Trophoblast cell (in vitro differentiated cells and primary cell): ENCODE results near the gene PFN4.
A peak's percentile ranks its signal among the peaks of the same experiment; 100 is the strongest.

ENCODE experiments used
- DNase-seq, 2 donors: peaks; one replicate each; pipeline ENCODE4 v3.0.0-alpha.2; 2016
- H2AFZ ChIP-seq: 2 replicates; pipeline ENCODE4 v1.6.1; 2013; ENCODE audit warnings: low read length, moderate library complexity, mild to moderate bottlenecking; ENCODE audit not compliant: insufficient read depth, poor library complexity
- H2AK5ac ChIP-seq: 2 replicates; pipeline ENCODE4 v1.6.1; 2013; ENCODE audit warnings: mild to moderate bottlenecking, low read length
- H2BK120ac ChIP-seq: 2 replicates; pipeline ENCODE4 v1.6.1; 2013; ENCODE audit warnings: low read length, mild to moderate bottlenecking, moderate library complexity; ENCODE audit not compliant: insufficient read depth, poor library complexity
- H2BK12ac ChIP-seq: 2 replicates; pipeline ENCODE4 v1.6.1; 2013; ENCODE audit warnings: mild to moderate bottlenecking, low read length, moderate library complexity
- H2BK5ac ChIP-seq: 2 replicates; pipeline ENCODE4 v1.6.1; 2013; ENCODE audit warnings: low read length, low read depth, moderate library complexity, mild to moderate bottlenecking; ENCODE audit not compliant: poor library complexity
- H3K14ac ChIP-seq: 2 replicates; pipeline ENCODE4 v1.6.1; 2013; ENCODE audit warnings: mild to moderate bottlenecking, low read length
- H3K18ac ChIP-seq: 2 replicates; pipeline ENCODE4 v1.6.1; 2013; ENCODE audit warnings: mild to moderate bottlenecking, low read length
- H3K23ac ChIP-seq: 2 replicates; pipeline ENCODE4 v1.6.1; 2013; ENCODE audit warnings: low read length
- H3K27ac ChIP-seq: 2 replicates; pipeline ENCODE4 v1.5.1; 2013; ENCODE audit warnings: low read depth, mild to moderate bottlenecking, inconsistent platforms, low read length, moderate library complexity
- H3K27me3 ChIP-seq: 2 replicates; pipeline ENCODE4 v1.6.1; 2013; ENCODE audit warnings: inconsistent platforms, mild to moderate bottlenecking, low read length, moderate library complexity; ENCODE audit not compliant: insufficient read depth
- H3K36me3 ChIP-seq, 2 experiments: 1 replicate in 1 of 2; 2 replicates in 1 of 2; pipeline ENCODE4 v1.6.1; 2013; ENCODE audit warnings: low read length in 2 of 2, mild to moderate bottlenecking in 2 of 2, moderate library complexity in 1 of 2; ENCODE audit not compliant: insufficient read depth in 2 of 2, control insufficient read depth in 1 of 2
- H3K4ac ChIP-seq: 2 replicates; pipeline ENCODE4 v1.6.1; 2013; ENCODE audit warnings: low read depth, mild to moderate bottlenecking, low read length, moderate library complexity
- H3K4me1 ChIP-seq, 2 experiments: 1 replicate in 1 of 2; 2 replicates in 1 of 2; pipeline ENCODE4 v1.6.1; 2013; ENCODE audit warnings: low read length in 2 of 2, mild to moderate bottlenecking in 2 of 2, moderate library complexity in 1 of 2; ENCODE audit not compliant: insufficient read depth in 2 of 2, control insufficient read depth in 1 of 2
- H3K4me2 ChIP-seq: 2 replicates; pipeline ENCODE4 v1.6.1; 2013; ENCODE audit warnings: inconsistent platforms, mild to moderate bottlenecking, low read length, moderate library complexity
- H3K4me3 ChIP-seq: 2 replicates; pipeline ENCODE4 v1.5.1; 2013; ENCODE audit warnings: mild to moderate bottlenecking, low read depth, low read length, inconsistent platforms
- H3K79me1 ChIP-seq: one replicate; pipeline ENCODE4 v1.6.1; 2013; ENCODE audit warnings: low read length
- H3K79me2 ChIP-seq: 2 replicates; pipeline ENCODE4 v1.6.1; 2013; ENCODE audit warnings: low read length, mild to moderate bottlenecking; ENCODE audit not compliant: control insufficient read depth, insufficient read depth, poor library complexity
- H3K9ac ChIP-seq: 2 replicates; pipeline ENCODE4 v1.6.1; 2013; ENCODE audit warnings: mild to moderate bottlenecking, low read length
- H3K9me3 ChIP-seq: 2 replicates; pipeline ENCODE4 v1.6.1; 2013; ENCODE audit warnings: low read depth, mild to moderate bottlenecking, control low read depth, inconsistent platforms, low read length; ENCODE audit not compliant: insufficient read depth
- H4K12ac ChIP-seq: 2 replicates; pipeline ENCODE4 v1.6.1; 2013; ENCODE audit warnings: low read depth, mild to moderate bottlenecking, low read length, moderate library complexity
- H4K8ac ChIP-seq: 2 replicates; pipeline ENCODE4 v1.6.1; 2013; ENCODE audit warnings: low read depth, mild to moderate bottlenecking, low read length, moderate library complexity
- H4K91ac ChIP-seq: one replicate; pipeline ENCODE4 v1.6.1; 2013; ENCODE audit warnings: low read depth, mild to moderate bottlenecking, low read length, moderate library complexity
- WGBS: extraction: QIAGEN DNeasy Blood & Tissue Kit; methylation state at CpG from one replicate; pipeline ENCODE4 v1.1.7; 2013; ENCODE audit warnings: missing lambda C conversion rate; ENCODE audit not compliant: insufficient read length, insufficient coverage; ENCODE audit errors: extremely low coverage; 5-methylcytosine and 5-hydroxymethylcytosine counted together

The PFN4 gene

GRCh38 chr2:24076849-24077534 lies 46.1 kb downstream of the PFN4 start:
- Histone ChIP-seq H3K4me1 (peaks cover 0 to 6% of the 10 kb centered on the region in 2 experiments), H3K79me2 (peaks cover 3% of the 10 kb centered on the region), H3K36me3 (peaks cover 4 to 17% of the 10 kb centered on the region in 2 experiments), H2AK5ac (no peak overlapping the region), H3K23ac (no peak overlapping the region), H2BK5ac (no peak overlapping the region), H3K4me2 (peak overlapping the region; percentile 93), H3K27me3 (no peaks in the 10 kb centered on the region), H2AFZ (peak overlapping the region; percentile 66), H3K79me1 (peaks cover 8% of the 10 kb centered on the region), H3K27ac (peak overlapping the region; percentile 50), H4K91ac (peak overlapping the region; percentile 65), H4K12ac (peak overlapping the region; percentile 56), H3K4me3 (peak overlapping the region; percentile 79), H2BK120ac (no peak overlapping the region), H3K9me3 (no peaks in the 10 kb centered on the region), H2BK12ac (no peak overlapping the region), H4K8ac (peak overlapping the region; percentile 86), H3K9ac (peak overlapping the region; percentile 74), H3K14ac (peak overlapping the region; percentile 38), H3K18ac (peak overlapping the region; percentile 51), H3K4ac (peak overlapping the region; percentile 13)
- no CpG with 5 or more reads among the region's 41 CpGs for WGBS
- peak; percentile 11 to 45 for DNase-seq

GRCh38 chr2:24075915-24076848 lies 47.0 kb downstream of the PFN4 start, which contains the start of gene SF3B6:
Gene SF3B6, minus strand, starts transcription at chr2:24076326. Its CDS starts 97 bp downstream, at chr2:24076229.
- peak within 1 kb of the TSS; percentile 93 for H3K4me2 ChIP-seq
- H3K27ac ChIP-seq, result peak within 1 kb of the TSS; percentile 50
- H3K4me1 ChIP-seq, result peaks cover 0 to 6% of the 10 kb centered on the region in 2 experiments
- peak within 1 kb of the TSS; percentile 67 for H4K91ac ChIP-seq
- H3K4me3 ChIP-seq, result peak within 1 kb of the TSS; percentile 90
- H3K9ac ChIP-seq, result peak within 1 kb of the TSS; percentile 81
- peak within 1 kb of the TSS; percentile 86 for H4K8ac ChIP-seq
- peak within 1 kb of the TSS; percentile 66 for H2AFZ ChIP-seq
- no peak within 1 kb of the TSS for H3K23ac ChIP-seq
- H3K9me3 ChIP-seq, result no peaks in the 10 kb centered on the region
- DNase-seq, result peak; percentile 99 to 100
- no peaks in the 10 kb centered on the region for H3K27me3 ChIP-seq
- WGBS, result no CpG with 5 or more reads among the region's 64 CpGs
- peaks cover 6 to 15% of the 10 kb centered on the region in 2 experiments for H3K36me3 ChIP-seq
- H2BK5ac ChIP-seq, result no peak within 1 kb of the TSS
- peak within 1 kb of the TSS; percentile 51 for H3K18ac ChIP-seq
- H3K79me2 ChIP-seq, result peaks cover 3% of the 10 kb centered on the region
- H4K12ac ChIP-seq, result peak within 1 kb of the TSS; percentile 56
- H3K4ac ChIP-seq, result peak within 1 kb of the TSS; percentile 11
- H3K14ac ChIP-seq, result peak within 1 kb of the TSS; percentile 43
- H2BK120ac ChIP-seq, result no peak within 1 kb of the TSS
- peaks cover 8% of the 10 kb centered on the region for H3K79me1 ChIP-seq
- no peak within 1 kb of the TSS for H2AK5ac ChIP-seq
- no peak within 1 kb of the TSS for H2BK12ac ChIP-seq

- no peak overlapping the region for H2BK120ac ChIP-seq
- peak overlapping the region; percentile 48 for H3K4me2 ChIP-seq
- peak in 1 of 2 donors; percentile 14 for DNase-seq
- H3K4me3 ChIP-seq, result no peak overlapping the region
- H3K9me3 ChIP-seq, result no peaks in the 10 kb centered on the region
- H3K36me3 ChIP-seq, result peaks cover 6 to 13% of the 10 kb centered on the region in 2 experiments
- no CpG with 5 or more reads among the region's 5 CpGs for WGBS
- H3K79me2 ChIP-seq, result peaks cover 3% of the 10 kb centered on the region
- H4K12ac ChIP-seq, result no peak overlapping the region
- H3K23ac ChIP-seq, result no peak overlapping the region
- no peak overlapping the region for H4K8ac ChIP-seq
- no peak overlapping the region for H3K9ac ChIP-seq
- no peak overlapping the region for H2BK5ac ChIP-seq
- no peak overlapping the region for H3K4ac ChIP-seq
- H4K91ac ChIP-seq, result no peak overlapping the region
- H2AFZ ChIP-seq, result no peak overlapping the region
- H2BK12ac ChIP-seq, result no peak overlapping the region
- H3K79me1 ChIP-seq, result peaks cover 8% of the 10 kb centered on the region
- no peak overlapping the region for H3K18ac ChIP-seq
- H3K27me3 ChIP-seq, result no peaks in the 10 kb centered on the region
- no peak overlapping the region for H3K27ac ChIP-seq
- no peak overlapping the region for H2AK5ac ChIP-seq
- peaks cover 0 to 6% of the 10 kb centered on the region in 2 experiments for H3K4me1 ChIP-seq
- H3K14ac ChIP-seq, result no peak overlapping the region
Measured at GRCh38 chr2:24075259-24075658, 47.9 kb downstream of the PFN4 start.

GRCh38 chr2:24073816-24074215 lies 49.3 kb downstream of the PFN4 start:
- H2AFZ ChIP-seq, result no peak overlapping the region
- H3K4me2 ChIP-seq, result no peak overlapping the region
- peak overlapping the region; percentile 43 for H3K4ac ChIP-seq
- no peak overlapping the region for H3K4me3 ChIP-seq
- no peak overlapping the region for H2BK5ac ChIP-seq
- H3K18ac ChIP-seq, result no peak overlapping the region
- peaks cover 3% of the 10 kb centered on the region for H3K79me2 ChIP-seq
- DNase-seq, result no peak
- H3K23ac ChIP-seq, result no peak overlapping the region
- no peak overlapping the region for H3K14ac ChIP-seq
- peaks cover 13 to 17% of the 10 kb centered on the region in 2 experiments for H3K36me3 ChIP-seq
- H2BK12ac ChIP-seq, result no peak overlapping the region
- no peak overlapping the region for H4K12ac ChIP-seq
- H2BK120ac ChIP-seq, result no peak overlapping the region
- no peak overlapping the region for H2AK5ac ChIP-seq
- peaks cover 8% of the 10 kb centered on the region for H3K79me1 ChIP-seq
- H3K9ac ChIP-seq, result no peak overlapping the region
- H4K91ac ChIP-seq, result no peak overlapping the region
- no CpG with 5 or more reads among the region's 6 CpGs for WGBS
- H3K27ac ChIP-seq, result no peak overlapping the region
- peaks cover 2% of the 10 kb centered on the region for H3K9me3 ChIP-seq
- no peaks in the 10 kb centered on the region for H3K27me3 ChIP-seq
- H3K4me1 ChIP-seq, result peaks cover 0 to 6% of the 10 kb centered on the region in 2 experiments
- no peak overlapping the region for H4K8ac ChIP-seq
